PC-9 (cell line): ENCODE results near the gene CCR5.

Experiments used
- EZH2 ChIP-seq: fragments of 200-600 bp; sonication (generic); IDR thresholded peaks from 2 replicates; pipeline ENCODE4 v1.8.0; 2017; ENCODE audit warnings: antibody characterized with exemption, low read depth
- TF ChIP-seq, protein P1 (sequence below): fragments of 200-600 bp; sonication (generic); conservative IDR thresholded peaks from 2 replicates; pipeline ENCODE4 v1.6.1; 2017; ENCODE audit warnings: mixed run types, antibody characterized with exemption, mild to moderate bottlenecking, moderate library complexity

DNA sequence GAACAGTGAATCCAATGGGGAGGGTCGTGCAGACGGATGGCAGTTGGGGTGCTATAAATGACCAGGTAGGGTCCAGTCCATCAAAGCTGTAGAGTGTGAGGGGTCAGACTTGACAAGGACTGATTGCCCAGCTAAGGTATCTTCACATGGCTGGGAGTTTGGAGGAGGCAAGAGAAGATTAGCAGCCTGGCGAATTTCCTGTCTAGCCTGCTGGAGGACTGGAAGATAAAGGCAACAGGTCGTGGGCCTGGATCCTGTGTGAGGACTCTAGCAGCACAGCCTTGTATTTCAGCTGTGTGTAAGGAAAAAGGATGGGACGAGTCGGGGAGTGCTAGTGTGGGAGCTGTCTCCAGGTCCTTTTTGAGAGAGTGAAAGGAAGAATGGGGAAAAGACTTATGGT lies 18.6 kb downstream of the CCR5 start:
- TF ChIP-seq, protein P1, sequence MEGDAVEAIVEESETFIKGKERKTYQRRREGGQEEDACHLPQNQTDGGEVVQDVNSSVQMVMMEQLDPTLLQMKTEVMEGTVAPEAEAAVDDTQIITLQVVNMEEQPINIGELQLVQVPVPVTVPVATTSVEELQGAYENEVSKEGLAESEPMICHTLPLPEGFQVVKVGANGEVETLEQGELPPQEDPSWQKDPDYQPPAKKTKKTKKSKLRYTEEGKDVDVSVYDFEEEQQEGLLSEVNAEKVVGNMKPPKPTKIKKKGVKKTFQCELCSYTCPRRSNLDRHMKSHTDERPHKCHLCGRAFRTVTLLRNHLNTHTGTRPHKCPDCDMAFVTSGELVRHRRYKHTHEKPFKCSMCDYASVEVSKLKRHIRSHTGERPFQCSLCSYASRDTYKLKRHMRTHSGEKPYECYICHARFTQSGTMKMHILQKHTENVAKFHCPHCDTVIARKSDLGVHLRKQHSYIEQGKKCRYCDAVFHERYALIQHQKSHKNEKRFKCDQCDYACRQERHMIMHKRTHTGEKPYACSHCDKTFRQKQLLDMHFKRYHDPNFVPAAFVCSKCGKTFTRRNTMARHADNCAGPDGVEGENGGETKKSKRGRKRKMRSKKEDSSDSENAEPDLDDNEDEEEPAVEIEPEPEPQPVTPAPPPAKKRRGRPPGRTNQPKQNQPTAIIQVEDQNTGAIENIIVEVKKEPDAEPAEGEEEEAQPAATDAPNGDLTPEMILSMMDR: no peak
- no peak for TF ChIP-seq EZH2
